ENCODE data around the gene ARHGAP40.
"Not testable (repeated sequence)": the region's sequence is repeated elsewhere in the genome, so short reads cannot be mapped to it uniquely, and the experiment has no call there.

Gene ARHGAP40

GRCh38 chr20:38588303-38588702, 13.3 kb upstream of the ARHGAP40 start:
- no peak for DNase-seq (ENCODE audit: low read depth)

GRCh38 chr20:38589351-38589750, 12.3 kb upstream of the ARHGAP40 start:
- DNase-seq (ENCODE audit: low read depth): no peak

GRCh38 chr20:38589967-38590675, 11.5 kb upstream of the ARHGAP40 start:
- no peak for DNase-seq (ENCODE audit: low read depth)

- no peak for DNase-seq (ENCODE audit: low read depth)
These were observed 10.7 kb upstream of the ARHGAP40 start for GRCh38 chr20:38590676-38591473.

GRCh38 chr20:38591474-38592410, 9.9 kb upstream of the ARHGAP40 start:
- DNase-seq (ENCODE audit: low read depth): no peak

DNA sequence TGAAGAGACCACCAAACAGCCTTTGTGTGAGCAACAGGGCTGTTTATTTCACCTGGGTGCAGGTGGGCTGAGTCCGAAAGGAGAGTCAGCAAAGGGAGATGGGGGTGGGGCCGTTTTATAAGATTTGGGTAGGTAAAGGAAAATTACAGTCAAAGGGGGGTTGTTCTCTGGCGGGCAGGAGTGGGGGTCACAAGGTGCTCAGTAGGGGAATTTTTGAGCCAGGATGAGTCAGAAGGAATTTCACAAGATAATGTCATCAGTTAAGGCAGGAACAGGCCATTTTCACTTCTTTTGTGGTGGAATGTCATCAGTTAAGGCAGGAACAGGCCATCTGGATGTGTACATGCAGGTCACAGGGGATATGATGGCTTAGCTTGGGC, 9.2 kb upstream of the ARHGAP40 start:
- not testable (repeated sequence) for DNase-seq (ENCODE audit: low read depth)

- DNase-seq (ENCODE audit: low read depth): not testable (repeated sequence)
These were observed 7.3 kb upstream of the ARHGAP40 start for GRCh38 chr20:38594281-38594680.

DNA sequence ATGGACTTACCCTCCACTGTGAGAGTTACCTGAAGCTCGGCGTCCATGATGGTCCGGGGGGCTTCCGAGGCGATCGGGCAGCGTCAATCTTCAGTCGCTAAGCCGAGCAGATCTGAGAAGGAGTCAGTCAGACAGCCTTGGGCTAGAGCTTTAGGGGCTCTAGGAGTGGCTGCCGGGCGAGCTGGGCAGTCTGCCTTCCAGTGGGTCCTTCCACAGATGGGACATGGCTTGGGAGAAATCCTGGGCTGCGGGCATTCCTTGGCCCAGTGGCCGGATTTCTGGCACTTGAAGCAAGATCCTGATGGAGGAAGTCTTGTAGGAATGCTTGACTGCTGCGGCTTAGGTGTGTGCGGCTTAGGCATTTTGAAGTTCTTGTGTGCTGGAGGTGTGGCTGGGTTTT, 5.7 kb upstream of the ARHGAP40 start:
- not testable (repeated sequence) for DNase-seq (ENCODE audit: low read depth)

GRCh38 chr20:38599410-38599882, 2.2 kb upstream of the ARHGAP40 start:
- no peak for DNase-seq (ENCODE audit: low read depth)

- DNase-seq (ENCODE audit: low read depth): no peak
These were observed 1.6 kb upstream of the ARHGAP40 start for GRCh38 chr20:38600057-38600456.

GRCh38 chr20:38602185-38602581, 574 bp downstream of the ARHGAP40 start:
- DNase-seq (ENCODE audit: low read depth): no peak

DNA sequence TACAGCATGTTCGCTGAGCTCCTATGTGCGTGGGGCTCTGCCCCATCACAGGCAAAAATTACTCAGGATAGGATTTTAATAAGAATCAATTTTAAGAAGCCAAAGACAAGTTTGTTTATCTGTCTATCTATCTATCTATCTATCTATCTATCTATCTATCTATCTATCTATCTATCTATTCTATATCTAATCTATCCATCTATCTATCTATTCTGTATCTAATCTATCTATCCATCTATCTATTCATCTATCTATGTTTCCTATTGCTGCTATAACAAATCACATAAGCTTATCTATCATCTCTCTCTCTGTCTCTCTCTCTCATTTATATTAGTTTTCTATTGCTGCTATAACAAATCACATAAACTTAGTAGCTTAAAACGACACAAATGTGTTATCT, 1.7 kb downstream of the ARHGAP40 start:
- no peak for DNase-seq (ENCODE audit: low read depth)

DNA sequence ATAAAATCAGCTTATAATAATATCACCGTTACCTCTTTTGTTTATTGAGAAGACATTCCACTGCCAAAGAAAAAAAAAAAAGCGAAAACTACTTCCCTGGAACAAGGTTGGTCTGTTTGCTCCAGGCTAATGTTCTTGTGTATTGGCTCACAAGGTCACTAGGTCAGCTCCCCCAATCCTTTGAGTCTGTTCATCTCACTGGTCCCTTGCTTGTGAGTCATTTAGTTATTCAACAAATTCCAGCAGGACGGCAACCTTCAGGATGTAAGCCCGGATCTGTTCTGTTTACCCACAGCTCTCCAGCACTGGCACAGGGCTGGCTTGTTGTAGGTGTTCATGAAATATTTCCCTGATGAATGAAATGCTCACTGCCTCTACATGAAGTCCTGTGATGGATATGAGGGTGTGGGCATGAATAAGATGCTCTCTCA, 3.3 kb downstream of the ARHGAP40 start:
- no peak for DNase-seq (ENCODE audit: low read depth)

DNA sequence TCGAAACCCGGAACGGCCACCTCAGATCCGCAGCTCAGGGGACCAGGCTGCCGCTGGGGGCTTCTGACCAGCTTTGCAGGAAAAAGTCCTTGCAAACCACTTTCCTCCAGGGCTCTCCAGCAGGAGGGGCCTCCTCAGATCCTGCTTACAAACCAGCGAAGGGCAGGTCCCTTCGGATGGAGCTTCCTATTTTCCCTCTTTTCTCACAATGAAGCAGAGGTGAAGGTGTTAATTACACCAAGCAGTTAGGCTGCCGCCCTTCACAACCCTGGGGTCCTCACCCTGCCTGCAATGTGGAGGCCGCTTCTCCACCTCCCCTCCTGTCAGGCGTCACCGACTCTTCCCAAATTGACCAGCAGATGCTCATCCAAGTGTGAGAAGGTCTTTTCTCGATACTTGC, 5.7 kb downstream of the ARHGAP40 start:
- DNase-seq (ENCODE audit: low read depth): no peak

DNA sequence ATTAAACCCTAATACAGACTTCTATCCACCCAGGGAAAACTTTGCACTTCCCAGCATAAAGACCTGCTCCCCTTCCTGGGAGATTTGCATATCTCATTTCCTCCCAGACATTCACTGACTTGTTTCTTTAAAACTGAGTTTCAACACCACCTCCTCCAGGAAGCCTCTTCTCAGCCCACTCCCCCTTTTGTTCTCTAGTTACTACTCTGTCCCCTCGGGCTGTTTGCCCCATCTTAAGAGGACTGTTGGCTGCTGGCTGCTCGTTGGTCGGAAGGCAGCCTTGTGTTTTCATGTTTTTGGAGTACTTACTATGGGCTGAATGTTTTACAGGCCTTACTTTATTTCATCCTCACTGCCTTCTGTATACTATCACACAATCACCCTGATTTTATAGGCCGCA, 6.6 kb downstream of the ARHGAP40 start:
- no peak for DNase-seq (ENCODE audit: low read depth)

- DNase-seq (ENCODE audit: low read depth): no peak
These were observed 8.2 kb downstream of the ARHGAP40 start for GRCh38 chr20:38609815-38610214.

DNA sequence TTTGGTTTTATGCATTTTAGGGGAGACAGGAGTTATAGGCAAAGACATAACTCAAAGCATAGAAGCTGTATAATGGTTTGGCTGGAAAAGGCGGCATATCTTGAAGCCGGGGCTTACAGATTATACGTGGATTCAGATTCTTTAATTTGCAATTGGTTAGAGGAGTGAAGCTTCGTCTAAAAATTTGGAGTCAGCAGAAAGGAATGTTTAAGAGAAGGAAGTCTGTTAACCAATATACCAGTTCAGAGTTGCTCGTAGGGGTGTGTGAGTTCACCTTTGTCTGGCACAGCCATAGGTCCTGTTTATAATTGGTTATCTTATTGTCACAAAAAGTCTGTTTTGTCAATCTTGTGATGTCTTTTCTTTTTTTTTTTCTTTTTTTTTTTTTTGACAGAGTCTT, 8.9 kb downstream of the ARHGAP40 start:
- no peak for DNase-seq (ENCODE audit: low read depth)

DNA sequence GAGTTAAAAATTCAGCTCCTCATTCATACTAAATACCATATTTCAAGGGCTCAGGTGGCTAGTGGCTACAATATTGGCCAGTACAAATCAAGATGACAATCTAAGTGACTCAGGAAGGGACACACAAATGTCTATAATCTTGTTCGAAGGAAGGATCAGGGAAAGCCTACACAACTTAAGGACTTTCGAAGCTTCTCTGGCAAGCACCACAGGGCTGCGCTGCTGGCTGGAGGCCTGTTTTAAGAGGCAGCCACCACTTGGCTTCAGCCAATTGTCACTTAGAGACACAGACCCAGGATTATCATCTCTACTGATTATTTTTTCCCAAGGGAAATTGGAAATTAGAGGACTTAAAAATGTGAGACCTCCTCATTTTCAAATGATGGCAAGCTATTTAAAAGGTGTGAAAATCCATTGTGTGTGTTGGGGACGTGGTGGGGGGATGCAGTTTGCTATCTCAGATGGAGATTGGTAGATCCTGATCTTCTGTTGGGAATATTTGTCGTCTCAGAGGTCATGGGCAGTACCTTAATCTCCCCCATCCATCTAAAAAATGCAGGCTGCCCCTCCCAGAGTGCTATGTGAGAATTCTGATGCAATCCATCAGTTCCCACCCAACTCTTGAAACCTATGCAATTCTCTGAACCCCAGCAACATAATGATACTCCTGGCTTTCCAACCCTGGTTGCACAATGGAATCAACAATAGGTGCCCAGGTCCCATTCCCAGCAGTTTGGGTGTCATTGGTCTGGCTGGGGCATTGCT, 11.3 kb downstream of the ARHGAP40 start:
- DNase-seq (ENCODE audit: low read depth): no peak

GRCh38 chr20:38615283-38615682, 13.7 kb downstream of the ARHGAP40 start:
- DNase-seq (ENCODE audit: low read depth): no peak

- DNase-seq (ENCODE audit: low read depth): no peak
These were observed 14.8 kb downstream of the ARHGAP40 start for GRCh38 chr20:38616457-38616856.

- DNase-seq (ENCODE audit: low read depth): no peak
These were observed 15.6 kb downstream of the ARHGAP40 start for GRCh38 chr20:38617011-38617829.
